Stimulated activated CD8-positive, alpha-beta memory T cell treated with anti-CD3 and anti-CD28 coated beads, Interleukin-7, amount 100 ng/mL, for 1 hour (primary cell): ENCODE measurements around the gene SGMS2.
"Not testable (repeated sequence)": the region's sequence is repeated elsewhere in the genome, so short reads cannot be mapped to it uniquely, and the experiment has no call there.

ENCODE experiments used
- DNase-seq, 2 donors: peaks; one replicate each; pipeline ENCODE4 v3.0.0-alpha.2; 2020; ENCODE audit warnings: low read depth in 2 of 2

The SGMS2 gene

GRCh38 chr4:107908377-107908776 lies 83.6 kb downstream of the SGMS2 start:
- no peak for DNase-seq

GRCh38 chr4:107913283-107913899 lies 88.7 kb downstream of the SGMS2 start:
- peak in 1 of 2 donors; percentile 1 for DNase-seq

GRCh38 chr4:107915220-107915619 lies 90.5 kb downstream of the SGMS2 start:
- DNase-seq = no peak

- DNase-seq = no peak
Observed at GRCh38 chr4:107916623-107917022, 91.9 kb downstream of the SGMS2 start.

GRCh38 chr4:107917500-107917899 lies 92.8 kb downstream of the SGMS2 start:
- DNase-seq = no peak

- no peak for DNase-seq
Observed at GRCh38 chr4:107922486-107923473, 98.0 kb downstream of the SGMS2 start.

GRCh38 chr4:107925713-107926112 lies 101.0 kb downstream of the SGMS2 start:
- not testable (repeated sequence) for DNase-seq

- not testable (repeated sequence) for DNase-seq
Observed at GRCh38 chr4:107926875-107927274, 102.1 kb downstream of the SGMS2 start.

- peak; percentile 60 to 67 for DNase-seq
Observed at GRCh38 chr4:107930821-107931774, 106.4 kb downstream of the SGMS2 start, which contains the start of gene CYP2U1. CYP2U1 (plus strand) TSS chr4:107931549; CDS start chr4:107931644, 95 bp downstream.

- DNase-seq = peak in 1 of 2 donors; percentile 3
Observed at GRCh38 chr4:107931775-107932321, 107.1 kb downstream of the SGMS2 start.

- no peak for DNase-seq
Observed at GRCh38 chr4:107935246-107935645, 110.5 kb downstream of the SGMS2 start.

- DNase-seq = no peak
Observed at GRCh38 chr4:107937040-107937439, 112.3 kb downstream of the SGMS2 start.

GRCh38 chr4:107939307-107939706 lies 114.6 kb downstream of the SGMS2 start:
- DNase-seq = no peak

GRCh38 chr4:107945809-107946208 lies 121.1 kb downstream of the SGMS2 start:
- no peak for DNase-seq

GRCh38 chr4:107950746-107951540 lies 126.2 kb downstream of the SGMS2 start:
- no peak for DNase-seq

- no peak for DNase-seq
Observed at GRCh38 chr4:107951551-107951950, 126.8 kb downstream of the SGMS2 start.

GRCh38 chr4:107956011-107956410 lies 131.3 kb downstream of the SGMS2 start:
- no peak for DNase-seq
